SK-N-SH treated with all-trans-retinoic acid at 6 μM for 48 hours (cell line): ENCODE measurements around the gene SYNE3.

ENCODE experiments used
- ARNTL ChIP-seq: fragments of 450-650 bp; formaldehyde crosslinking; IDR thresholded peaks from 2 replicates; pipeline ENCODE4 v1.5.0; 2020; ENCODE audit warnings: low read depth, mild to moderate bottlenecking, moderate library complexity, borderline replicate concordance
- CREB5 ChIP-seq: fragments of 250-450 bp; sonication (Bioruptor Pico); IDR thresholded peaks from 2 replicates; pipeline ENCODE4 v1.5.1; 2020; ENCODE audit warnings: low read depth, mild to moderate bottlenecking, moderate library complexity
- CSDC2 ChIP-seq: fragments of 250-450 bp; sonication (Bioruptor Pico); IDR thresholded peaks from 2 replicates; pipeline ENCODE4 v1.5.0; 2020; ENCODE audit warnings: mild to moderate bottlenecking, moderate library complexity
- ESRRG ChIP-seq: fragments of 250-450 bp; sonication (Bioruptor Pico); IDR thresholded peaks from 2 replicates; pipeline ENCODE4 v1.6.1; 2021; ENCODE audit warnings: mild to moderate bottlenecking
- GLIS3 ChIP-seq: fragments of 250-450 bp; sonication (Bioruptor Pico); IDR thresholded peaks from 2 replicates; pipeline ENCODE4 v1.5.0; 2020; ENCODE audit warnings: mild to moderate bottlenecking, moderate library complexity
- ISL1 ChIP-seq: fragments of 250-450 bp; sonication (Bioruptor Pico); IDR thresholded peaks from 2 replicates; pipeline ENCODE4 v2.1.2; 2022; ENCODE audit warnings: mild to moderate bottlenecking, moderate library complexity
- OSR1 ChIP-seq: fragments of 250-450 bp; sonication (Bioruptor Pico); IDR thresholded peaks from 2 replicates; pipeline ENCODE4 v1.8.0; 2022; ENCODE audit warnings: moderate library complexity, mild to moderate bottlenecking, inconsistent platforms
- PPARA ChIP-seq: fragments of 250-450 bp; sonication (Bioruptor Pico); IDR thresholded peaks from 2 replicates; pipeline ENCODE4 v1.5.0; 2020; ENCODE audit warnings: mild to moderate bottlenecking, borderline replicate concordance
- RARB ChIP-seq: fragments of 250-450 bp; sonication (Bioruptor Pico); IDR thresholded peaks from 2 replicates; pipeline ENCODE4 v1.8.0; 2021; ENCODE audit warnings: mild to moderate bottlenecking, moderate library complexity
- TCF4 ChIP-seq: fragments of 250-450 bp; sonication (Bioruptor Pico); IDR thresholded peaks from 2 replicates; pipeline ENCODE4 v1.8.0; 2021; ENCODE audit warnings: mild to moderate bottlenecking, moderate library complexity, borderline replicate concordance
- TSHZ2 ChIP-seq: fragments of 250-450 bp; sonication (Bioruptor Pico); IDR thresholded peaks from 2 replicates; pipeline ENCODE4 v1.5.0; 2020; ENCODE audit warnings: mild to moderate bottlenecking, moderate library complexity
- ZC3H10 ChIP-seq: fragments of 250-450 bp; sonication (Bioruptor Pico); IDR thresholded peaks from 2 replicates; pipeline ENCODE4 v1.5.1; 2021; ENCODE audit warnings: mild to moderate bottlenecking, moderate library complexity
- ZFP3 ChIP-seq: fragments of 250-450 bp; sonication (Bioruptor Pico); IDR thresholded peaks from 2 replicates; pipeline ENCODE4 v1.5.0; 2020; ENCODE audit warnings: mild to moderate bottlenecking, moderate library complexity
- ZFP30 ChIP-seq: fragments of 450-650 bp; formaldehyde crosslinking; IDR thresholded peaks from 2 replicates; pipeline ENCODE4 v1.5.0; 2022; ENCODE audit warnings: mild to moderate bottlenecking, moderate library complexity

- TF ChIP-seq ARNTL (CRISPR knock-in tag) (no peak), CSDC2 (CRISPR knock-in tag) (no peak), RARB (CRISPR knock-in tag) (no peak), GLIS3 (no peak), PPARA (CRISPR knock-in tag) (no peak), OSR1 (CRISPR knock-in tag) (no peak), TCF4 (CRISPR knock-in tag) (no peak), TSHZ2 (no peak), ISL1 (CRISPR knock-in tag) (no peak), CREB5 (CRISPR knock-in tag) (no peak), ZFP3 (CRISPR knock-in tag) (no peak), ZC3H10 (CRISPR knock-in tag) (no peak), ZFP30 (no peak), ESRRG (no peak)
These were observed 47.3 kb downstream of the SYNE3 start for GRCh38 chr14:95469134-95469481.
